Astrocyte (in vitro differentiated cells and primary cell): ENCODE results near the gene CSMD2. TPM values are rescaled to one million over a fixed set of nuclear protein-coding genes. Genes with fewer than 3 reads are reported as not detected.

Experiments used
- DNase-seq: peaks from one replicate; pipeline ENCODE4 v3.0.0-alpha.2; 2010; ENCODE audit warnings: low read depth
- FAIRE-seq: peaks from 2 replicates; lab custom pipeline; 2011; peaks lifted over from hg19 to GRCh38; lab: Jason Lieb, UNC
- H2AFZ ChIP-seq: 2 replicates; pipeline ENCODE4 v1.6.0; 2012; ENCODE audit warnings: low read depth, low read length, inconsistent platforms
- H3K27ac ChIP-seq: 2 replicates; pipeline ENCODE4 v1.5.1; 2011; ENCODE audit warnings: low read depth, low read length, inconsistent platforms
- H3K27me3 ChIP-seq: 2 replicates; pipeline ENCODE4 v1.6.0; 2011; ENCODE audit warnings: low read length, inconsistent platforms; ENCODE audit not compliant: insufficient read depth
- H3K36me3 ChIP-seq: 2 replicates; pipeline ENCODE4 v1.5.1; 2011; ENCODE audit warnings: low read length, inconsistent platforms; ENCODE audit not compliant: insufficient read depth
- H3K4me1 ChIP-seq: 2 replicates; pipeline ENCODE4 v1.5.1; 2011; ENCODE audit warnings: low read length, inconsistent platforms; ENCODE audit not compliant: insufficient read depth
- H3K4me2 ChIP-seq: 2 replicates; pipeline ENCODE4 v1.6.0; 2012; ENCODE audit warnings: low read length, inconsistent platforms
- H3K4me3 ChIP-seq: 2 replicates; pipeline ENCODE4 v1.5.1; 2011; ENCODE audit warnings: low read depth, mild to moderate bottlenecking, low read length, inconsistent platforms; ENCODE audit not compliant: insufficient read depth
- H3K79me2 ChIP-seq: 2 replicates; pipeline ENCODE4 v1.6.0; 2012; ENCODE audit warnings: mild to moderate bottlenecking, low read length, inconsistent platforms; ENCODE audit not compliant: insufficient read depth
- H3K9ac ChIP-seq: 2 replicates; pipeline ENCODE4 v1.6.0; 2012; ENCODE audit warnings: mild to moderate bottlenecking, low read length, inconsistent platforms
- H3K9me3 ChIP-seq: 2 replicates; pipeline ENCODE4 v1.5.1; 2012; ENCODE audit warnings: low read depth, mild to moderate bottlenecking, low read length, inconsistent platforms; ENCODE audit not compliant: insufficient read depth
- H4K20me1 ChIP-seq: 2 replicates; pipeline ENCODE4 v1.6.0; 2012; ENCODE audit warnings: low read length, inconsistent platforms; ENCODE audit not compliant: insufficient read depth
- H3K27ac Mint-ChIP-seq: one replicate; pipeline ENCODE4 v1.8.0; 2021; ENCODE audit warnings: mild to moderate bottlenecking, mixed read lengths; ENCODE audit not compliant: unreplicated experiment
- H3K27me3 Mint-ChIP-seq: one replicate; pipeline ENCODE4 v1.8.0; 2021; ENCODE audit warnings: low read depth, mixed read lengths; ENCODE audit not compliant: unreplicated experiment
- H3K36me3 Mint-ChIP-seq: one replicate; pipeline ENCODE4 v1.8.0; 2021; ENCODE audit warnings: low read depth, mixed read lengths; ENCODE audit not compliant: unreplicated experiment
- H3K4me1 Mint-ChIP-seq: one replicate; pipeline ENCODE4 v1.8.0; 2021; ENCODE audit warnings: low read depth, mixed read lengths; ENCODE audit not compliant: unreplicated experiment
- H3K4me3 Mint-ChIP-seq: one replicate; pipeline ENCODE4 v1.8.0; 2021; ENCODE audit warnings: mild to moderate bottlenecking, moderate library complexity, mixed read lengths; ENCODE audit not compliant: unreplicated experiment
- H3K9me3 Mint-ChIP-seq: one replicate; pipeline ENCODE4 v1.8.0; 2021; ENCODE audit warnings: mild to moderate bottlenecking, mixed read lengths; ENCODE audit not compliant: unreplicated experiment
- CTCF ChIP-seq: IDR thresholded peaks from 2 replicates; pipeline ENCODE4 v1.5.1; 2011; ENCODE audit warnings: low read depth, mild to moderate bottlenecking, inconsistent platforms, low read length, moderate library complexity; ENCODE audit not compliant: insufficient read depth
- EZH2 ChIP-seq: IDR thresholded peaks from 2 replicates; pipeline ENCODE4 v1.6.1; 2012; ENCODE audit warnings: mild to moderate bottlenecking, low read length, inconsistent platforms; ENCODE audit not compliant: insufficient read depth
- total RNA-seq: library from RNA; stranded (reverse); gene quantifications from 2 replicates; pipeline ENCODE4 v1.2.1, GENCODE V29; 2021

Gene CSMD2
- total RNA-seq, 1 donor from 2014 or later, result 11.1 TPM

- Histone ChIP-seq H3K4me2 (no peak overlapping the region), H4K20me1 (no peaks in the 10 kb centered on the region), H3K27ac (no peak overlapping the region), H3K79me2 (no peaks in the 10 kb centered on the region), H3K9ac (no peak overlapping the region), H3K27me3 (no peaks in the 10 kb centered on the region), H3K4me3 (no peak overlapping the region), H2AFZ (no peak overlapping the region), H3K4me1 (no peaks in the 10 kb centered on the region), H3K9me3 (no peaks in the 10 kb centered on the region), H3K36me3 (no peaks in the 10 kb centered on the region)
- Mint-ChIP-seq H3K27me3 (peaks cover 3% of the 10 kb centered on the region), H3K36me3 (peaks cover 29% of the 10 kb centered on the region), H3K4me1 (no peaks in the 10 kb centered on the region), H3K4me3 (no peak overlapping the region), H3K9me3 (peaks cover 17% of the 10 kb centered on the region), H3K27ac (no peak overlapping the region)
- TF ChIP-seq EZH2 (no peak), CTCF (no peak)
- no peak for FAIRE-seq
- no peak for DNase-seq
Observed at GRCh38 chr1:33670567-33670966, 494.5 kb downstream of the CSMD2 start.

- peaks cover 26% of the 10 kb centered on the region for H3K36me3 Mint-ChIP-seq
- H2AFZ ChIP-seq, result no peak overlapping the region
- no peaks in the 10 kb centered on the region for H3K9me3 ChIP-seq
- FAIRE-seq (no peak), DNase-seq (no peak)
- TF ChIP-seq EZH2 (no peak), CTCF (no peak)
- H3K4me3 Mint-ChIP-seq, result no peak overlapping the region
- no peak overlapping the region for H3K4me3 ChIP-seq
- no peak overlapping the region for H3K27ac Mint-ChIP-seq
- H3K4me2 ChIP-seq, result no peak overlapping the region
- H3K9ac ChIP-seq, result no peak overlapping the region
- H3K4me1 ChIP-seq, result no peaks in the 10 kb centered on the region
- no peak overlapping the region for H3K27ac ChIP-seq
- H3K27me3 Mint-ChIP-seq, result peaks cover 3% of the 10 kb centered on the region
- peaks cover 13% of the 10 kb centered on the region for H3K9me3 Mint-ChIP-seq
- H4K20me1 ChIP-seq, result no peaks in the 10 kb centered on the region
- H3K79me2 ChIP-seq, result no peaks in the 10 kb centered on the region
- no peaks in the 10 kb centered on the region for H3K4me1 Mint-ChIP-seq
- H3K27me3 ChIP-seq, result no peaks in the 10 kb centered on the region
- no peaks in the 10 kb centered on the region for H3K36me3 ChIP-seq
Observed at GRCh38 chr1:33668695-33669094, 496.3 kb downstream of the CSMD2 start.

GRCh38 chr1:33667386-33668282 is 497.4 kb downstream of the CSMD2 start:
- Mint-ChIP-seq H3K9me3 (peaks cover 10% of the 10 kb centered on the region), H3K4me3 (no peak overlapping the region), H3K36me3 (peaks cover 25% of the 10 kb centered on the region), H3K27me3 (peaks cover 3% of the 10 kb centered on the region), H3K27ac (no peak overlapping the region), H3K4me1 (no peaks in the 10 kb centered on the region)
- Histone ChIP-seq H2AFZ (no peak overlapping the region), H4K20me1 (no peaks in the 10 kb centered on the region), H3K36me3 (no peaks in the 10 kb centered on the region), H3K4me2 (no peak overlapping the region), H3K79me2 (no peaks in the 10 kb centered on the region), H3K27me3 (no peaks in the 10 kb centered on the region), H3K9ac (no peak overlapping the region), H3K9me3 (no peaks in the 10 kb centered on the region), H3K4me3 (no peak overlapping the region), H3K27ac (no peak overlapping the region), H3K4me1 (no peaks in the 10 kb centered on the region)
- DNase-seq, result peak; percentile 56
- TF ChIP-seq CTCF, result no peak
- no peak for TF ChIP-seq EZH2
- FAIRE-seq, result no peak
